ENCODE measurements around the gene ARHGEF11. TPM values are rescaled to one million over a fixed set of nuclear protein-coding genes. Genes with fewer than 3 reads are reported as not detected.
"Not testable (repeated sequence)": the region's sequence is repeated elsewhere in the genome, so short reads cannot be mapped to it uniquely, and the experiment has no call there.

ARHGEF11 gene, protein sequence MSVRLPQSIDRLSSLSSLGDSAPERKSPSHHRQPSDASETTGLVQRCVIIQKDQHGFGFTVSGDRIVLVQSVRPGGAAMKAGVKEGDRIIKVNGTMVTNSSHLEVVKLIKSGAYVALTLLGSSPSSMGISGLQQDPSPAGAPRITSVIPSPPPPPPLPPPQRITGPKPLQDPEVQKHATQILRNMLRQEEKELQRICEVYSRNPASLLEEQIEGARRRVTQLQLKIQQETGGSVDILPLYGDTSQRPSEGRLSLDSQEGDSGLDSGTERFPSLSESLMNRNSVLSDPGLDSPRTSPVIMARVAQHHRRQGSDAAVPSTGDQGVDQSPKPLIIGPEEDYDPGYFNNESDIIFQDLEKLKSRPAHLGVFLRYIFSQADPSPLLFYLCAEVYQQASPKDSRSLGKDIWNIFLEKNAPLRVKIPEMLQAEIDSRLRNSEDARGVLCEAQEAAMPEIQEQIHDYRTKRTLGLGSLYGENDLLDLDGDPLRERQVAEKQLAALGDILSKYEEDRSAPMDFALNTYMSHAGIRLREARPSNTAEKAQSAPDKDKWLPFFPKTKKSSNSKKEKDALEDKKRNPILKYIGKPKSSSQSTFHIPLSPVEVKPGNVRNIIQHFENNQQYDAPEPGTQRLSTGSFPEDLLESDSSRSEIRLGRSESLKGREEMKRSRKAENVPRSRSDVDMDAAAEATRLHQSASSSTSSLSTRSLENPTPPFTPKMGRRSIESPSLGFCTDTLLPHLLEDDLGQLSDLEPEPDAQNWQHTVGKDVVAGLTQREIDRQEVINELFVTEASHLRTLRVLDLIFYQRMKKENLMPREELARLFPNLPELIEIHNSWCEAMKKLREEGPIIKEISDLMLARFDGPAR (N-terminal part only)
- 41.6 TPM for total RNA-seq

DNA sequence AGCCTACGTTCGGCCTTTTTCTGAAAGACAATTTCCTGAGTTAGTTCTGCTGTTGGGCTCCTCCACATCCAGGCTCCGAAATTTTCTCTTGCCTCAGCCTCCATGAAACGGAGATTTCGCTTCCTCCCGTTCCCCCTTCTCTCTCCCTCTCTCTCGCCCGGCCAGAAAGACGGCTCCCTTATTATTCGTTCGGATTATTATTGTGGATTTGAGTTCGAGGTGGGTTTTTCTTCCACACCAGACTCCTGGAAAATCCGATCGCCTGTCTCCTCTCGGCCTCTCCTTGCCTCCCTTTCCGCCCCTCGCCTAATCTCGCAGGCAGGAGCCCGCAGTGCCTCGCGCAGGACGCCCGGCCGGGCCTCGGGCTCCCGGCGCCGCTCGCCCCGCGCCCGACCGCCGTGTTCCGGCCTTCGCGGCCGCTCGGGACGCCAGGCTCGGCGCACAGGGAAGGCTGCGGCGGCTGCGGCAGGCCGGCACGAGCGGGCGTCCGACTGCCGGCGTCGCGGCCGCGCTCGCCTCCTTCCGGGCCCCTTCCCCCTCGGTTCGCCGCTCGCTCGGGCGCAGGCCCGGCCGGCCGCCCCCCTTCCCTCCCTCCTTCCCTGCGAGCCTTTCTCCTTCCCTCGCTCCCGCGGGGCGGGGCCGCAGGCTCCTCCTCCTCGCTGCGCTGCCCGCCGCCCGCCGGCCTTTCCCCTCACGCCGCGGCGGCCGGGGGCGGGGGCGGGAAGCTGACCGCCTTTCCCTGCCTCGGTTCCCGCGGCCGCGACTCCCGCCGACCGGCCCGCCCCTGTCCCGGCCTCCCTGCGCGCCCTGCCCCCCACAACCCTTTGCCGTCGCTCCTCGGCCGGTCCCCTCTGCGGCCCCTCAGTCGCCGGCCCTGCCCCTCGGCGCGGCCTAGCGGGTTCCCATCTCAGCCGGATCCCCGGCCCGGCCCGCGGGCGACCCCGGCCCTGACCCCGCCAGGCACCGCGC lies at the start of gene ARHGEF11:
ARHGEF11 (minus strand) TSS at position 493 of the 969 bp plus-strand sequence. CDS start 1,412 bp downstream, outside the sequence.
- DNase-seq (ENCODE audit: low spot score in 2 of 2) (peak; percentile 87 to 93), FAIRE-seq (no peak)

DNA sequence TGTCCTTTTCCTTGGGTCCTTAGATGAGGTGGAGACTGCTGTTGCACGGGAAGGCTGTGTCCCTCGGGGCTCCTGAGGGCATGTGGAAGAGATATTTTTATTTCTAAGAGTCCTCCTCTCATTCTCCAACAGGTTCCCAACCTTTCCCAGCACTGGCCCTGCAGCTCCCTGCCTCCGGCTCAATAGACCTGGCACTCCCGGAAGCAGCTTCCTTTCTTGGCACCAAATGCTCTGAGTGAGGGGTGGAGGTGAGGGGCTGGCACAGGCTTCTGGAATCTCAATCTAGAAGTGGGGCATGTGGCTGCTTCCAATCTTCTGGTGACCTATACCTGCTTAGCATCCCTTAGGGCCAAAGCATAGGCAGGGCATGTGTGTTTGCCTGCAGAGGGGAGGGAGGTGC lies 49.5 kb upstream of the ARHGEF11 start:
- no peak for DNase-seq (ENCODE audit: low spot score in 2 of 2)
- no peak for FAIRE-seq

DNA sequence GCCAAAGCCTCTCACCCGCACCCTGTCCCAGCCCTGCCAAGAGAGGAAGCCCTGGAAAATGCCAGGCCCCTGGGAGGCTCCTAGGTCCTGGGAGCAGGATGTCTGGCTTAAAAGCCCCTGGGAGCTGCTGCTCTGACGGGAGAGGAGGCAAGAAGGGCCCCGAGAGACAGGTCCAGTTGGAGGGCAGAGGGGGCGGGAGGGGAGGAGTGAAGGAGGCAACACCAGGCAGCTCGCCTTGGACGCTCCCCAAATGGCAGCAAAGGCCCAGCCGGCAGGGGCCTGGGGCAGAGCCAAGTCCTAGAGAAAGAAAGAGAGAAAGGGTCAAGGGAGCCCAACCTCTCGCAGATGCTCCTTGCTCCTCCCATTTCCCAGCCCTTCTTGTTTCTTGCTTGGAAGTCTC lies 47.3 kb upstream of the ARHGEF11 start:
- peak in 1 of 2 donors; percentile 56 for DNase-seq (ENCODE audit: low spot score in 2 of 2)
- no peak for FAIRE-seq

DNA sequence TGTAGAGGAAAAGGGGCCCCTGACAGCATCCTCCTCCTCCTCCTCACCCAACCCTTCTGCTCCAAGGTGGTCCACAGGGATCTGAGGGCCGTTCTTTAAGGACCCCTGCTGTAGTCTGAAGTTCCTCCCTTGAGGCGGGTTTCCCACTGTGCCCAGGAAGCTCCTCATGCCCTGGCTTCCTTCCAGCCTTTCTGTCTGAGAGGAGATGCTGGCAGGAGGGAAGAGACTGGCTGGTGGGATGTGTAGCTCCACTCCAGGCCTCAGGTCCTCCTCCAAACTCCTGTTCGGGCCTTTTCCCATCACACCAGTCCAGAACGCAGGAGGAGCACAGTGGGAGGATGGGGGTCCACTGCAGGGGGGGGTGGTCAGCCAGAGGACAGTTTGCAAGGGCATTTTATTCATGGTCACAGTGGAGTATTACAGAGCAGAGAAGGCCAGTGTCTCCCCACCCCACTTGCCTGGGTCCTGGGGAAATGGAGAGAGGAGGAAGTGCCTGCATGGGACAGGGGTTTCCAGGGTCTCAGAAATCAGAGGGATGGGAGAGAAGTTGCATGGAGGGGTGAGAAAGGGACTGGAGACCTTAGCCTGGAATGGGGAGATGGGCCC lies 46.2 kb upstream of the ARHGEF11 start:
- DNase-seq (ENCODE audit: low spot score in 2 of 2) (no peak), FAIRE-seq (no peak)

- no peak for FAIRE-seq
- no peak for DNase-seq (ENCODE audit: low spot score in 2 of 2)
Measured at GRCh38 chr1:157091186-157091585, 45.6 kb upstream of the ARHGEF11 start.

DNA sequence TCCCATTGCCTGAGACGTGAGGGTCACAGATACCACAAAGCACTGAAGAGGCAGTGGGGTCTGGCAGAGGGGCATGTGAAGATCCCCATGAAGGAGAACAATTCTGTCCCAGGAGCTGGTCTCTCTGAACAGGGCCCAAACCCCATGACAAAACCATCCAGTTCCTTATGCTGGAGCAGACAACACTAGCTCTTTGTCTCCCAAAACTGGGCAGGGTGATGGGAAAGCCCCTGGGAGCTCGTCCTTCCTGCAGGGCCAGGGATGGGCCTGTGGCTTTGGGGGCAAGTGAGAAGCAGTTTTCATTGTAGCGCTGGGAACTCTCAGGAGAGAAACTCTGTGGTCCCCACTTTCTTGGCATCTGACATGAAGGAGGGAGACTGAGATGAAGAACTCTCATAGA lies 45.2 kb upstream of the ARHGEF11 start:
- DNase-seq (ENCODE audit: low spot score in 2 of 2): no peak
- FAIRE-seq: no peak

GRCh38 chr1:157090196-157090647 lies 44.7 kb upstream of the ARHGEF11 start:
- peak; percentile 63 to 84 for DNase-seq (ENCODE audit: low spot score in 2 of 2)
- FAIRE-seq: no peak

DNA sequence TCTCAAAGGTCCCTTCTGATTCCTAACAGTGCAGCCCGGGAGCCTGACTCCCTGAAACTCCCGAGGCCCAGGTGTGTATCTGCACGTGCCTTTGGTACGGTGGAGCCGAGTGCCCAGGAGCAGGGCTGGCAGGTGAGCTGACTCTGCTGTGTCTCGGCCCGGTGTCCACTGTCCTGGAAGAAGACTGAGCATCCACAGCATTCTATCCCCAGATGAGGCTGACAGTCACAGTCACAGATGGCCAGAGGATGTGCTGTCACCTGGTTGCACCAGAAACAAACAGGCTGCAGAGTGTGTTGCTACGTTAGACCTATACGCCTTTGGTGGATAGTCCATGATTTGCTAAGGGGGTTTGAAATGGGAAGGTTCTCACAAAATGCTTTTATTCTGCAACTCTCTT lies 44.2 kb upstream of the ARHGEF11 start:
- DNase-seq (ENCODE audit: low spot score in 2 of 2) (no peak), FAIRE-seq (no peak)

- no peak for DNase-seq (ENCODE audit: low spot score in 2 of 2)
- FAIRE-seq: no peak
Measured at GRCh38 chr1:157088607-157089006, 43.1 kb upstream of the ARHGEF11 start.

DNA sequence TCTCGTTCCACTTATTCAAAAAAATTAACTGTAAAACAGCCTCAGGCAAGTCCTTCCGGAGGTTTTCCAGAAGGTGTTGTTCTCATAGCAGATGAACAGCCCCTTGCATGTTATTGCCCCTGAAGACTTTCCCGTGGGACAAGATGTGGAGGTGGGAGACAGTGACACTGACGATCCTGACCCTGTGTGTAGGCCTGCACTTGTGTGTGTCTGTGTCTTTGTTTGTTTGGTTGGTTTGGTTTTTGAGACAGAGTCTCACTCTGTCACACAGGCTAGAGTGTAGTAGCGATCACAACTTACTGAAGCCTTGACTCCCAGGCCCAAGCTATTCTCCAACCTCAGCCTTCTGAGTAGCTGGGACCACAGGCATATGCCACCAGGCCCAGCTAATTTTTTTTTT lies 41.5 kb upstream of the ARHGEF11 start:
- DNase-seq (ENCODE audit: low spot score in 2 of 2): no peak
- no peak for FAIRE-seq

- no peak for DNase-seq (ENCODE audit: low spot score in 2 of 2)
- FAIRE-seq: no peak
Measured at GRCh38 chr1:157086299-157086698, 40.8 kb upstream of the ARHGEF11 start.

DNA sequence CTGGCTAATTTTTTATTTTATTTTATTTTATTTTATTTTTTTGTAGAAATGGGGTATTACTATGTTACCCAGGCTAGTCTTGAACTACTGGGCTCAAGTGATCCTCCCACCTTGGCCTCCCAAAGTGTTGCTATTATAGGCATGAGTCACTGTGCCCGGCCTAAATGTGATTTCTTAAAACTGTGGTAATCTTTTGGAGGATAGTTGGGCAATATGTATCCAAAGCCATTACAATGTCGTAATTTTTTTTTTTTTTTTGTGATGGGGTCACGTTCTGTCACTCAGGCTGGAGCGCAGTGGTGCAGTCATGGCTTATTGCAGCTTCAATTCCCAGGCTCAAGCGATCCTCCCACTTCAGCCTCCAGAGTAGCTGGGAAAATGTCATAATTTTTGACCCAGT lies 39.9 kb upstream of the ARHGEF11 start:
- FAIRE-seq (no peak), DNase-seq (ENCODE audit: low spot score in 2 of 2) (no peak)

DNA sequence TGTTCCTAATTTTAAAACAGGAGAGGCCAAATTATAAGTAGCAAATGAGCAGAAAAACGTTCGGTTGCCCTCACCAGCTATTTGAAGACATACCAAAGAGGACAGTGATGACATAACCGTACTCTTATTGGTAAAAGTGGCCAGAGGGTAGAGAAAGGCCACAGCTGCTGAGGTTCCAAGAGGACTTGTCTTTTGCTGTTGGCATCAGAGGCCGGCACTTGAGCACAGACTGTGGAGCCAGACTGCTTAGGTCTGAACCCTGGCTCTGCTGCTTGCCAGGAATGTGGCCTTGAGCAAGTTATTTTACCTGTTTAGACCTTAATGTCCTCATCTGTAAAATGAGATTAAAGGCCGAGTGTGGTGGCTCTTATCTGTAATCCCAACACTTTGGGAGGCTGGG lies 39.2 kb upstream of the ARHGEF11 start:
- no peak for FAIRE-seq
- DNase-seq (ENCODE audit: low spot score in 2 of 2): no peak

DNA sequence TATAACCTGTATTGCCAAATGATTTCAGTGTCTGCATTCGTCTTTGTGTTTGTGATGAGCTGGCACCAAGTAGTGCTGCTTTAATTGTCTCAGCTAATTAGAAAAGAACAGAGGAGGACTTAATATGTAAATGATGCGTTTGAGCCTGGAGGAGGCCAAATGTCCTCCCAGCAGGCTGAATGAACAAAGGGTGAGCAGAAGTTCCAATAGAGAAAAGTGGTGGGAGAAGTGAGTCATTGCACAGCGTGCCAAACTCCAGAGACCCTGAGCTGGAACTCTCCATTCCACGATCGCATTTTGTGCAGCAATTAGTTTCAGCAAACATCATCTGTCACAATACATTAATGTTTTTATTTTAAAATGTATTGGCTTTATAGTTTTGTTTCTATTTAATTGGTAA lies 36.2 kb upstream of the ARHGEF11 start:
- DNase-seq (ENCODE audit: low spot score in 2 of 2) (no peak), FAIRE-seq (no peak)

- no peak for FAIRE-seq
Measured at GRCh38 chr1:157080714-157081113, 35.2 kb upstream of the ARHGEF11 start.

DNA sequence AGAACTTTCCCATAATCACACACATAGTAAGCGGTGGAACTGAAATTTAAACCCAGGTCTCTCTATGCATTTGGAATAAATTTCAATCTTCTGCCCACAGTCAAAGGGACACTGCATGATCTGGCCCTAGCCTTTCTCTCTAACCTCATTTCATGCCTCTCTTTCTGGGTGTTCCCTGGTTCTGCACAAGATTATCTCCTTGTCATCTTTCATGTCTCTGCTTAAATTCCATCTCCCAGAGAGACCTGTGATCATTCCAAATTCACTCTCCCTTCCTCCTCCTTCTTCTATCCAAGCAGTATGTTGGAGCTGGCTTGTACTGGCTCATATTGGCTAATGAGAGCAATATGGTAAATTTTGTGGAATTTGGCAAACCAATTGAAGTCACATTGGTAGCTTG lies 31.9 kb upstream of the ARHGEF11 start:
- FAIRE-seq (no peak), DNase-seq (ENCODE audit: low spot score in 2 of 2) (no peak)

More at GRCh38 chr1:157080714-157081113, 35.2 kb upstream of the ARHGEF11 start:
- no peak for DNase-seq (ENCODE audit: low spot score in 2 of 2)

- DNase-seq (ENCODE audit: low spot score in 2 of 2) (no peak), FAIRE-seq (no peak)
Measured at GRCh38 chr1:157073944-157074685, 28.6 kb upstream of the ARHGEF11 start.

- DNase-seq (ENCODE audit: low spot score in 2 of 2) (no peak), FAIRE-seq (no peak)
Measured at GRCh38 chr1:157069601-157070000, 24.1 kb upstream of the ARHGEF11 start.

GRCh38 chr1:157059241-157059640 lies 13.7 kb upstream of the ARHGEF11 start:
- DNase-seq (ENCODE audit: low spot score in 2 of 2); FAIRE-seq: not testable (repeated sequence)
